Glomerular endothelial cell (primary cell): ENCODE measurements around the gene ZNF580. TPM values are rescaled to one million over a fixed set of nuclear protein-coding genes. Genes with fewer than 3 reads are reported as not detected.

ENCODE experiments used
- DNase-seq: peaks from one replicate; pipeline ENCODE4 v3.0.0-alpha.2; 2011; ENCODE audit warnings: low read depth, low spot score; ENCODE audit errors: extremely low read depth
- total RNA-seq: library from RNA; depleted of rRNA; stranded (reverse); fragments of >200 nt; gene quantifications from 2 replicates; pipeline ENCODE4 v1.2.3, GENCODE V29; 2015

The ZNF580 gene
- total RNA-seq, 1 donor from 2014 or later, result 28.9 TPM

DNA sequence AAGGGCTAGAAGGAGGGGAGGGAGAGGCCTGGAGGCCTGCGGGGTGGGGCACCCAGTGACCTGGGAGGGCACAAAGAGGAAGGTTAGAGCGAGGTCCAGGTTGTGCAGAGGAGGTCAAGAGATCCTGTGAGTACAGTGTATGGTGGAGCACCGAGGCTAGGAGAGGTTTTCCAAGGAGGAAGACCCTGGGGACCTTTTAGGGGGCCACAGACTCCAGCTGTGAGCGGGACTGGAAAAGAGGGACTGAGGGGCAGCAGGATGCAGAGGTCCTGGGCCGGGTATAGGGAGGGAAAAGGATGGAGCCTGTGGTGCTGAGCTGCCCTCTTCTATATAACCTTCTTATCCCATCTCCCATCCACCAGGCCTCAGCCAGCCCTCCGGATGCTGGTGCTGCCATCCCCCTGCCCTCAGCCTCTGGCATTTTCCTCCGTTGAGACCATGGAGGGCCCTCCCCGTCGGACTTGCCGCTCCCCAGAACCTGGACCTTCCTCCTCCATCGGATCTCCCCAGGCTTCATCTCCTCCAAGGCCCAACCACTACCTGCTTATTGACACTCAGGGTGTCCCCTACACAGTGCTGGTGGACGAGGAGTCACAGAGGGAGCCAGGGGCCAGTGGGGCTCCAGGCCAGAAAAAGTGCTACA lies 3.5 kb downstream of the ZNF580 start:
- no peak for DNase-seq

- DNase-seq, result no peak
Observed at GRCh38 chr19:55644842-55645511, 4.2 kb downstream of the ZNF580 start.

DNA sequence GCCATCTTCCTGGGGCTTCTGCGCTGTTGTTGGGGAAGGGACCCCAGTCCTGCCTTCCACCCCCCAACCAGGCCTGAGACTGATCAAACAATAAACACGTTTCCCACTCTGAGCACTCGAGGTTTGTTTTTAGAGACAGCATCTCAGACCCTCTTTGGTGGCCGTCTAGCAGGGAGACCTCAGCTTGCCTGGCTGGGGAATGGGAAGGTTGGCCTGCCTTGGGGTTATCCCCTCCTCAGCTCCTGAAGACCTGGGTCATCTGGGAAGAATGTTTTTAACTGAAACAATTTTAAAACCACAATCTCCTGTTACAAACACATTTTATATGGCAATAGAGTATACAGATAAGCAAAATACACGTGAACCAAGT lies 4.7 kb downstream of the ZNF580 start:
- no peak for DNase-seq

GRCh38 chr19:55646889-55647731 lies 6.3 kb downstream of the ZNF580 start:
- no peak for DNase-seq

GRCh38 chr19:55647732-55648584 lies 7.2 kb downstream of the ZNF580 start, which contains the start of gene CCDC106:
TSS of gene CCDC106 (plus strand) at chr19:55648212. CDS start at chr19:55649047, 835 bp downstream.
- no peak for DNase-seq

GRCh38 chr19:55648585-55649267 lies 7.9 kb downstream of the ZNF580 start:
- DNase-seq, result no peak

- no peak for DNase-seq
Observed at GRCh38 chr19:55649268-55650125, 8.7 kb downstream of the ZNF580 start.

DNA sequence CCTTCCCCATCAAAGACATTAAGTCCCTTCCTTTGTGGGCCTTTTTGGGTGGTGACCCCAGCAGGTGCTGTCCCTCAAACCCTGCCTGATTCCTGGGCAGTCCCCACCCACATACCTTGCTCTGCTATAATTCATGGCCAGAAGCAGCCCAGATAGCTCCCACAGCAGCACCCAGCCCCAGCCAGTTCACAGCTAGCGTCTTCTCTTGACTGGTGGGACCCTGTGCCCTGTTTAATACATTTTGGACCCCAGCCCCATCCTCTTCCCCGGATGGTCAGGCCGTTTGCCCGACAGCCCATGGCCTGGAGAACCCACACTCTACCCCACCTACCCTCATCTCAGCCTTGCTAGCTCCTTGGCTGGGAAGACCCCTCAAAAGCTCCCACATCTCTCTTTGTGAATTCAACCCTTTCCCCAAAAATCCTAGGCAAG lies 9.3 kb downstream of the ZNF580 start:
- DNase-seq, result no peak

GRCh38 chr19:55650602-55651230 lies 9.9 kb downstream of the ZNF580 start:
- DNase-seq, result no peak

DNA sequence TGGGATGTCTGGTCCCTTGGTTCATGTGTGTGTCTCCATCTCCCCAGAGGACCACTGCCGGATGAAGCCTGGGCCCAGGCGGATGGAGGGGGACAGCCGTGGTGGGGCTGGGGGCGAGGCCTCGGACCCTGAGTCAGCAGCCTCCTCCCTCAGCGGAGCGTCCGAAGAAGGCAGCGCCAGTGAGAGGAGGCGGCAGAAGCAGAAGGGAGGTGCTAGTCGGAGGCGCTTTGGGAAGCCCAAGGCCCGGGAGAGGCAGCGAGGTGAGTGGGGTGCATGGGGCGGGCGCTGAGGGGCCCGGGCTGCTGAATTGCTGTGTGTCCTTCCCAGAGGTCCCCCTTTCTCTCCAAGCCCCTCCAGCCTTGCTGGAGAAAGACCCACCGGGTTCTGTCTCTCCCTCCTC lies 10.4 kb downstream of the ZNF580 start:
- DNase-seq, result no peak

GRCh38 chr19:55652311-55653128 lies 11.7 kb downstream of the ZNF580 start:
- DNase-seq, result no peak

- DNase-seq, result peak; percentile 90
Observed at GRCh38 chr19:55653651-55654322, 13.0 kb downstream of the ZNF580 start.

DNA sequence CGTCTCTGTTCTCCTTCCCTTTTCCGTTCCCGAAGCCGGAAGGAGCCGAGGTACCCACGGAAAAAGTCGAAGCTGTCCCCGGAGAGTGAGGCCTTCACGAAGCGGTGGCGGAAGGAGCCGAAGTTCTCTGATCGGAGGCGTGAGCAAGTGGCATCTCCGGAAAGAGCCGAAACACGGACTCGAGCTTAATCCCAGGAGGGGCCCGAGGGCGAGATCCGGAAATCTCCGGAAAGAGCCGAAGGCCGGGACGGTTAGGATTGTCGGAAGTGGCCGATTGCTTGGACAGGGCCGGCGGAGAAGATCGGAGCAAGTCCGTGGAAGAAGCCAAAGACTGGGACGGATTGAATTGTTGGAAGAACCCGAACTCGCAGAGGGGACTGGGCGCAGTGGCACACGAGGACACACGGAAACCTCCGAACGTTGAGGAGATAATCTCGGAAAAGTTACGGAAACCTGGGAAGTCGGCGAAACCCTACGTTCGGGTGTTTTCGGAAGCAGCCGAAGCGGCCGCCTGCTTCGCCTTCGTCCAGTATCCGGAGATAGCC lies 13.6 kb downstream of the ZNF580 start:
- DNase-seq, result peak; percentile 98

DNA sequence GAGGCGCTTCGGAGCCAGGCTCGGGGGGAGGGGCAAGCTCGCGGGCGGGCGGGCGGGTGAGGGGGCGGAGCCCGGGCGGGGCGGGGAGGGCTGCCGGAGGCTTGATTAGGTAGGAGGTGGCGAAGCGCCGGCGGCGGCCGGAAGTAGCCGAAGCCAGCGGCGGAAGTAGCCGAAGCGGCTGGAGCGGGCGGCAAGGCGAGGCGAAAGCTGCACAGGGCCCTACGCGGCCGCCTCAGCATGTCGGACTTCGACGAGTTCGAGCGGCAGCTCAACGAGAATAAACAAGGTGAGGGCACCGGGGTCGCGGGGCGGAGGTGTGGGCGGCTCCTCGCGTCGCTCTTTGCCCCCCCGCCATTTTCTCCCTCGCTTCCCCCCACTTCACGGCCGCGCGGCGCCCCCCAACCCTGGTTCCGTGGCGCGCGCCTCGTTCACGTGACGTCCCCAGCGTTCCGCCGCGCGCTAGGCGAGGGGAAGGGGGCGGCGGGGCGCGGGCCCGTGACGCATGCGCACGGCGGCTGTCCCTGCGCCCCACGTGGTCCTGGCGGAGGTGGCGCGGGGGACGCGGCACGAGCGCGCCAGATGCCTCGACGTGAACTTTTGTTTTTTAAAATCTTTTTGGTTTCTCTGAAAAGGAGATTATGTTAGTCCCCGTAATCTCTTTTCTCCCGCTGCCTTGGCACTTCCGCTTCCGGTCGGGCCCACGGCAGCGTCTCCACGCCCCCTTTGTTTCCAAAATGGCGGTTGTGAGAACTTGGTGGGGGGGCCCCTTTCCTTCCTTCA lies 14.3 kb downstream of the ZNF580 start, which contains the start of gene U2AF2:
Gene U2AF2, plus strand, starts transcription at position 168 of the 780 bp plus-strand sequence. Its CDS starts 70 bp downstream, at position 238.
- no peak for DNase-seq

DNA sequence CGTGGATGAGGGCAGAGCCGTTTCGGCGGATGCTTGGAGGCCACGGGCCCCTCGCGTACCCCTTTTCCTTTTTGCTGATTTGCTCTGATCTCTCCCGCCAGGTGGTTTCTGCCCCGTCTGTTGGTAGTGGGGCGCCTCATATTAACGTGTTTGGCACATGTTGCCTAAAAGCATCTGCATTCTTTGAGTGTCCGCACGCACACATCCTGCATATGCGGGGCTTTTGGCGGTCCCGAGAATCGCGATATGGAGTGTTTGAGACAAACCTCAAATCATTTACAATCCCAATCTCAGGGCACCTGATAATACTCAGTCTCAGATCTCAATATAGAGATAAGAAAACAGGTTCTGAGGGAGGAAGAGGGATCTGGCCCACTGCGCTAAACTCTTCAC lies 14.8 kb downstream of the ZNF580 start:
- DNase-seq, result no peak

DNA sequence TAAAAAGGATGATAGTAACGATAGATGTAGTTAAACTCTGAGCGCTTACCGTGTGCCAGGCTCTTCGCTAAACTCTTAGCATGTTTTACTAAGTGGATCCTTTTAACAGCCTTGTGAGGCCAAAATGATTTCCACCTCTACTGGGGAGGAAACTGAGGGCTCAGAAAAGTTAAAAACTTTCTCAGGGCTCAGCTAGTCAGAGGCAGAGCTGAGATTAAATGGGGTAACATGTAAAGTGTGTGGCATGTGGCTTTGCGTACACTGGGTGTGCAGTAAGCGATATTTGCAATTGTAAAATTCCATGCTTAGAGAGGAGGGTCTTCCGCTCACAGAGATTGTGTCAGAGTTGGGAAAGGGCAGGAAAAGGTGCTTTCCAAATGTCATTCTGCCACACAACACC lies 15.8 kb downstream of the ZNF580 start:
- DNase-seq, result no peak
